ENCODE results near the gene ACTC1. TPM values are rescaled to one million over a fixed set of nuclear protein-coding genes. Genes with fewer than 3 reads are reported as not detected.

The ACTC1 gene
- polyA plus RNA-seq, 1 donor from 2014 or later: not detected

- no peaks in the 10 kb centered on the region for H3K79me2 ChIP-seq (replicated peaks; ENCODE audit: insufficient read depth, low read length)
- no peaks in the 10 kb centered on the region for H3K9me2 ChIP-seq (ENCODE audit: insufficient read depth, low read length)
- no peaks in the 10 kb centered on the region for H3F3A ChIP-seq (ENCODE audit: insufficient read depth, low read length, poor library complexity, severe bottlenecking)
- H2AFZ ChIP-seq (ENCODE audit: low read depth, low read length): no peak overlapping the region
- no peaks in the 10 kb centered on the region for H4K20me1 ChIP-seq (ENCODE audit: insufficient read depth)
- H3K9me3 ChIP-seq (ENCODE audit: low read length): peaks cover 9% of the 10 kb centered on the region
- H3K27ac ChIP-seq (ENCODE audit: low read length): no peak overlapping the region
- H3K27me3 ChIP-seq (ENCODE audit: insufficient read depth, low read depth, low read length): no peaks in the 10 kb centered on the region
- H3K4me2 ChIP-seq (ENCODE audit: low read length): no peak overlapping the region
- no peaks in the 10 kb centered on the region for H3K36me3 ChIP-seq (ENCODE audit: insufficient read depth, low read length)
- no peak overlapping the region for H3K9ac ChIP-seq (ENCODE audit: low read length)
- TF ChIP-seq POLR2AphosphoS5 (IDR thresholded peaks at IDR 0.05) (no peak), EZH2 (IDR thresholded peaks at IDR 0.05; ENCODE audit: borderline replicate concordance, insufficient read depth, low read length, poor library complexity, severe bottlenecking) (no peak), RAD21 (conservative IDR thresholded peaks at IDR 0.05) (no peak), EP300 (conservative IDR thresholded peaks at IDR 0.05; ENCODE audit: poor library complexity, severe bottlenecking) (no peak), SMC3 (conservative IDR thresholded peaks at IDR 0.05; ENCODE audit: poor library complexity) (no peak), TAF1 (IDR thresholded peaks at IDR 0.05; ENCODE audit: low read depth) (no peak), REST (IDR thresholded peaks at IDR 0.05; ENCODE audit: borderline replicate concordance) (no peak), MXI1 (conservative IDR thresholded peaks at IDR 0.05; ENCODE audit: poor library complexity, severe bottlenecking) (no peak)
- TF ChIP-seq, protein P1, sequence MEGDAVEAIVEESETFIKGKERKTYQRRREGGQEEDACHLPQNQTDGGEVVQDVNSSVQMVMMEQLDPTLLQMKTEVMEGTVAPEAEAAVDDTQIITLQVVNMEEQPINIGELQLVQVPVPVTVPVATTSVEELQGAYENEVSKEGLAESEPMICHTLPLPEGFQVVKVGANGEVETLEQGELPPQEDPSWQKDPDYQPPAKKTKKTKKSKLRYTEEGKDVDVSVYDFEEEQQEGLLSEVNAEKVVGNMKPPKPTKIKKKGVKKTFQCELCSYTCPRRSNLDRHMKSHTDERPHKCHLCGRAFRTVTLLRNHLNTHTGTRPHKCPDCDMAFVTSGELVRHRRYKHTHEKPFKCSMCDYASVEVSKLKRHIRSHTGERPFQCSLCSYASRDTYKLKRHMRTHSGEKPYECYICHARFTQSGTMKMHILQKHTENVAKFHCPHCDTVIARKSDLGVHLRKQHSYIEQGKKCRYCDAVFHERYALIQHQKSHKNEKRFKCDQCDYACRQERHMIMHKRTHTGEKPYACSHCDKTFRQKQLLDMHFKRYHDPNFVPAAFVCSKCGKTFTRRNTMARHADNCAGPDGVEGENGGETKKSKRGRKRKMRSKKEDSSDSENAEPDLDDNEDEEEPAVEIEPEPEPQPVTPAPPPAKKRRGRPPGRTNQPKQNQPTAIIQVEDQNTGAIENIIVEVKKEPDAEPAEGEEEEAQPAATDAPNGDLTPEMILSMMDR (IDR thresholded peaks at IDR 0.05; ENCODE audit: poor library complexity, severe bottlenecking): no peak
- H3K4me3 ChIP-seq (ENCODE audit: low read length): no peak overlapping the region
These were observed 14.6 kb downstream of the ACTC1 start for GRCh38 chr15:34780725-34781124.

GRCh38 chr15:34776606-34777105 lies 18.7 kb downstream of the ACTC1 start:
- Histone ChIP-seq H3K27me3 (ENCODE audit: insufficient read depth, low read depth, low read length) (no peaks in the 10 kb centered on the region), H3F3A (ENCODE audit: insufficient read depth, low read length, poor library complexity, severe bottlenecking) (no peaks in the 10 kb centered on the region), H3K9me2 (ENCODE audit: insufficient read depth, low read length) (no peaks in the 10 kb centered on the region), H2AFZ (ENCODE audit: low read depth, low read length) (no peak overlapping the region), H3K9ac (ENCODE audit: low read length) (no peak overlapping the region), H3K27ac (ENCODE audit: low read length) (no peak overlapping the region), H3K4me3 (ENCODE audit: low read length) (no peak overlapping the region), H3K79me2 (replicated peaks; ENCODE audit: insufficient read depth, low read length) (no peaks in the 10 kb centered on the region), H3K4me2 (ENCODE audit: low read length) (no peak overlapping the region), H3K9me3 (ENCODE audit: low read length) (peaks cover 9% of the 10 kb centered on the region), H3K36me3 (ENCODE audit: insufficient read depth, low read length) (no peaks in the 10 kb centered on the region), H4K20me1 (ENCODE audit: insufficient read depth) (no peaks in the 10 kb centered on the region)
- TF ChIP-seq RAD21 (conservative IDR thresholded peaks at IDR 0.05) (no peak), EP300 (conservative IDR thresholded peaks at IDR 0.05; ENCODE audit: poor library complexity, severe bottlenecking) (no peak), REST (IDR thresholded peaks at IDR 0.05; ENCODE audit: borderline replicate concordance) (no peak), POLR2AphosphoS5 (IDR thresholded peaks at IDR 0.05) (no peak), TAF1 (IDR thresholded peaks at IDR 0.05; ENCODE audit: low read depth) (no peak), EZH2 (IDR thresholded peaks at IDR 0.05; ENCODE audit: borderline replicate concordance, insufficient read depth, low read length, poor library complexity, severe bottlenecking) (no peak), SMC3 (conservative IDR thresholded peaks at IDR 0.05; ENCODE audit: poor library complexity) (no peak), MXI1 (conservative IDR thresholded peaks at IDR 0.05; ENCODE audit: poor library complexity, severe bottlenecking) (no peak)
- TF ChIP-seq, protein P1 (IDR thresholded peaks at IDR 0.05; ENCODE audit: poor library complexity, severe bottlenecking): no peak
